K562 treated with DMSO at 1 percent for 24 hours (cell line): ENCODE results near the gene SPATA31D3. TPM values are rescaled to one million over a fixed set of nuclear protein-coding genes. Genes with fewer than 3 reads are reported as not detected.

Source experiments
- total RNA-seq: library from RNA; unstranded; fragments of 300-600 nt; gene quantifications from 2 replicates; pipeline ENCODE4 v1.2.3, GENCODE V29; 2022; ENCODE audit warnings: low read depth; ENCODE audit not compliant: insufficient read depth

Gene SPATA31D3
- total RNA-seq: not detected in 2 replicates

GRCh38 chr9:81943393-81943792 lies at the start of gene SPATA31D3:
SPATA31D3 (plus strand) TSS chr9:81943500; CDS start chr9:81943586, 86 bp downstream.

GRCh38 chr9:81928305-81928704 lies 15.0 kb upstream of the SPATA31D3 start, which contains the start of gene SPATA31D4:
SPATA31D4 (plus strand) TSS chr9:81928428; CDS start chr9:81928514, 86 bp downstream.

GRCh38 chr9:81988472-81988871 lies 45.2 kb downstream of the SPATA31D3 start, which contains the start of gene SPATA31D1:
SPATA31D1 (plus strand) TSS chr9:81988772; CDS start chr9:81988819, 47 bp downstream.

Other genes starting within 250 kb of the SPATA31D3 start
- not detected in 2 replicates for gene SPATA31D4, start 15.1 kb upstream of the SPATA31D3 start, total RNA-seq
- gene SPATA31D1, start 45.3 kb downstream of the SPATA31D3 start, total RNA-seq: not detected in 2 replicates